ENCODE measurements around the gene METTL23.
A peak's percentile ranks its signal among the peaks of the same experiment; 100 is the strongest.

Gene METTL23

GRCh38 chr17:76735586-76736348 lies 9.1 kb downstream of the METTL23 start:
- peak; percentile 47 for DNase-seq

GRCh38 chr17:76736349-76737081 lies 9.9 kb downstream of the METTL23 start:
- H4K20me1 ChIP-seq (ENCODE audit: insufficient read depth, low read length): peaks cover 33% of the 10 kb centered on the region

More at GRCh38 chr17:76735586-76736348, 9.1 kb downstream of the METTL23 start:
- no peak overlapping the region for H2AFZ ChIP-seq (ENCODE audit: low read length)
- H3K27ac ChIP-seq (ENCODE audit: low read length): peak overlapping the region; percentile 92
- no peaks in the 10 kb centered on the region for H3K27me3 ChIP-seq (replicated peaks; ENCODE audit: insufficient read depth, low read length)
- no peaks in the 10 kb centered on the region for H3K9me2 ChIP-seq (replicated peaks; ENCODE audit: insufficient read depth, low read length)
- peak overlapping the region; percentile 99 for H3K9ac ChIP-seq (ENCODE audit: low read length)
- H3F3A ChIP-seq (ENCODE audit: insufficient read depth, low read length): peaks cover 58% of the 10 kb centered on the region
- peak overlapping the region; percentile 83 for H3K4me2 ChIP-seq (ENCODE audit: low read depth, low read length)
- peak overlapping the region; percentile 95 for H3K4me3 ChIP-seq (ENCODE audit: low read length)
- H3K9me3 ChIP-seq (replicated peaks; ENCODE audit: insufficient read depth, low read length): no peaks in the 10 kb centered on the region
- H3K79me2 ChIP-seq (ENCODE audit: low read length): peaks cover 76% of the 10 kb centered on the region
- peaks cover 33% of the 10 kb centered on the region for H4K20me1 ChIP-seq (ENCODE audit: insufficient read depth, low read length)
- H3K36me3 ChIP-seq (replicated peaks; ENCODE audit: insufficient read depth, low read length): peaks cover 33% of the 10 kb centered on the region
- H3K4me1 ChIP-seq (ENCODE audit: low read length): peaks cover 19% of the 10 kb centered on the region
- TF ChIP-seq CTCF (IDR thresholded peaks at IDR 0.05; ENCODE audit: low read length): no peak
- TF ChIP-seq EZH2phosphoT487 (IDR thresholded peaks at IDR 0.05; ENCODE audit: low read length): no peak
- no peak for TF ChIP-seq EZH2 (optimal IDR thresholded peaks at IDR 0.05; ENCODE audit: low read depth, low read length)

GRCh38 chr17:76737082-76737675 lies 10.5 kb downstream of the METTL23 start, which contains the start of gene SRSF2:
TSS of gene SRSF2 (minus strand) at chr17:76737331. CDS start at chr17:76737160, 171 bp downstream.
- TF ChIP-seq EZH2phosphoT487 (IDR thresholded peaks at IDR 0.05; ENCODE audit: low read length): no peak
- no peak for TF ChIP-seq CTCF (IDR thresholded peaks at IDR 0.05; ENCODE audit: low read length)
- no peak for TF ChIP-seq EZH2 (optimal IDR thresholded peaks at IDR 0.05; ENCODE audit: low read depth, low read length)
- Histone ChIP-seq H3K4me3 (ENCODE audit: low read length) (peak within 1 kb of the TSS; percentile 95), H3K36me3 (replicated peaks; ENCODE audit: insufficient read depth, low read length) (peaks cover 33% of the 10 kb centered on the region), H3K4me2 (ENCODE audit: low read depth, low read length) (peak within 1 kb of the TSS; percentile 83), H3K9me2 (replicated peaks; ENCODE audit: insufficient read depth, low read length) (no peaks in the 10 kb centered on the region), H3K9me3 (replicated peaks; ENCODE audit: insufficient read depth, low read length) (no peaks in the 10 kb centered on the region), H3F3A (ENCODE audit: insufficient read depth, low read length) (peaks cover 46% of the 10 kb centered on the region), H3K27me3 (replicated peaks; ENCODE audit: insufficient read depth, low read length) (no peaks in the 10 kb centered on the region), H4K20me1 (ENCODE audit: insufficient read depth, low read length) (peaks cover 33% of the 10 kb centered on the region), H3K4me1 (ENCODE audit: low read length) (peaks cover 19% of the 10 kb centered on the region), H3K27ac (ENCODE audit: low read length) (peak within 1 kb of the TSS; percentile 92), H3K9ac (ENCODE audit: low read length) (peak within 1 kb of the TSS; percentile 99), H2AFZ (ENCODE audit: low read length) (peak within 1 kb of the TSS; percentile 48), H3K79me2 (ENCODE audit: low read length) (peaks cover 66% of the 10 kb centered on the region)
- DNase-seq: peak; percentile 99

More at GRCh38 chr17:76736349-76737081, 9.9 kb downstream of the METTL23 start:
- peaks cover 33% of the 10 kb centered on the region for H3K36me3 ChIP-seq (replicated peaks; ENCODE audit: insufficient read depth, low read length)
- peaks cover 19% of the 10 kb centered on the region for H3K4me1 ChIP-seq (ENCODE audit: low read length)
- H3K4me2 ChIP-seq (ENCODE audit: low read depth, low read length): peak overlapping the region; percentile 83; the same call in 1 of the 2 replicates
- no peaks in the 10 kb centered on the region for H3K27me3 ChIP-seq (replicated peaks; ENCODE audit: insufficient read depth, low read length)
- H3F3A ChIP-seq (ENCODE audit: insufficient read depth, low read length): peaks cover 52% of the 10 kb centered on the region
- no peaks in the 10 kb centered on the region for H3K9me2 ChIP-seq (replicated peaks; ENCODE audit: insufficient read depth, low read length)
- H3K4me3 ChIP-seq (ENCODE audit: low read length): peak overlapping the region; percentile 95
- no peak for TF ChIP-seq CTCF (IDR thresholded peaks at IDR 0.05; ENCODE audit: low read length)
- TF ChIP-seq EZH2phosphoT487 (IDR thresholded peaks at IDR 0.05; ENCODE audit: low read length): no peak
- no peak for TF ChIP-seq EZH2 (optimal IDR thresholded peaks at IDR 0.05; ENCODE audit: low read depth, low read length)
- H3K27ac ChIP-seq (ENCODE audit: low read length): peak overlapping the region; percentile 92
- peak overlapping the region; percentile 99 for H3K9ac ChIP-seq (ENCODE audit: low read length)
- no peak overlapping the region for H2AFZ ChIP-seq (ENCODE audit: low read length)
- H3K79me2 ChIP-seq (ENCODE audit: low read length): peaks cover 71% of the 10 kb centered on the region
- H3K9me3 ChIP-seq (replicated peaks; ENCODE audit: insufficient read depth, low read length): no peaks in the 10 kb centered on the region
- peak; percentile 40 for DNase-seq

Data from MM.1S (cell line).